ENCODE measurements around the gene DNAJC10. TPM values are rescaled to one million over a fixed set of nuclear protein-coding genes. Genes with fewer than 3 reads are reported as not detected.
"Not testable (repeated sequence)": the region's sequence is repeated elsewhere in the genome, so short reads cannot be mapped to it uniquely, and the experiment has no call there.

Gene DNAJC10
- 10 to 100 TPM; 74.7 to 78.9 TPM for total RNA-seq
- long read RNA-seq, full-length matches to known transcripts = 38 of 62 reads
- long read RNA-seq, partial matches to known transcripts = 13 of 62 reads
- long read RNA-seq, other reads (novel, unspliced or antisense) = 11 of 62 reads

- peak; percentile 95 for ATAC-seq
- DNase-seq = peak; percentile 87 to 92
- intact Hi-C loops (cut with DNase I, micrococcal nuclease) = no loop called here
Observed at GRCh38 chr2:182715892-182716649, at the start of gene DNAJC10. TSS of gene DNAJC10 (plus strand) at chr2:182716257. CDS start at chr2:182718087, 1,830 bp downstream.

GRCh38 chr2:182666674-182667314 lies 49.3 kb upstream of the DNAJC10 start:
- DNase-seq = no peak

DNA sequence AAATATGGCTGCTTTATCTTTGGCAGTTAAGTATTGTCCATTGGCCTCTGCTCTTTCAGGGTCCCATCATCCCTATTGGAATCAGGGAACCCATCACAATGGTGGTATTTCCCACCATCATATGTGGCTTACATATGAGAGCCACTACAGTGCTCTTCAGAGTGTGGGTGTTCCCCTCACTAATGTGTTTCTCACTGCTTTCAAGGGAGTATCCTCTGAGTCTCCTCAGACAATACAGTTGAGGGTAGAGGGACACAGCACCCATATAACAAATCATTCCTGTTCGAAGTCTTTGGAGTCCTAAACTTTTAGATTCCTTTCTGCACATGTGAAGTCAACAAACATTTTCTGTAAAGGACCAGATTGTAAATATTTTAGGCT lies 48.8 kb upstream of the DNAJC10 start:
- no peak for ATAC-seq
- intact Hi-C loops (cut with DNase I, micrococcal nuclease) = no loop called here
- DNase-seq = no peak

More at GRCh38 chr2:182666674-182667314, 49.3 kb upstream of the DNAJC10 start:
- intact Hi-C loops (cut with DNase I, micrococcal nuclease) = no loop called here
- ATAC-seq = no peak

- DNase-seq (no peak), ATAC-seq (peak; percentile 59)
- intact Hi-C loops (cut with DNase I, micrococcal nuclease) = no loop called here
Observed at GRCh38 chr2:182668671-182669070, 47.4 kb upstream of the DNAJC10 start.

- no peak for DNase-seq
- intact Hi-C loops (cut with DNase I, micrococcal nuclease) = no loop called here
- no peak for ATAC-seq
Observed at GRCh38 chr2:182672466-182673165, 43.4 kb upstream of the DNAJC10 start.

DNA sequence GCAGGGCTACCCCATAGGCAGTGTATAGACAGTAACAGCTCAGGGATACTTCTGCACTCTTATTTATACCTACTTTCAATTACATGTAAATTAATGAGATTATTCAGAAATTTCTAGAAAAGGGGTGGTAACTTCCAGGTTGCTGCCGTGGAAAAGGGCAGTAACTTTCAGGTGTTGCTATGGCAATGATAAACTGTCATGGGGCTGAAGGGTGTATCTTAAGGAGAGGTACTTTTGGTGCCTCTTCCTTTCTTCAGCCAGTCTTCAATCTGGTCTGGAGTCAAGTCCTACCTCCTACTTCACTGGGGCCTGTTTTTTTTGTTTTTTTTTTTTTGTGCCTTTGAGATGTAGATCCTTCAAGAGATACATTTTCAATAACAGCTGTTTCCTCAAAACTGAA lies 35.2 kb upstream of the DNAJC10 start:
- ATAC-seq = no peak
- intact Hi-C loops (cut with DNase I, micrococcal nuclease) = no loop called here

GRCh38 chr2:182682210-182682609 lies 33.8 kb upstream of the DNAJC10 start:
- ATAC-seq = no peak
- intact Hi-C loops (cut with DNase I, micrococcal nuclease) = no loop called here
- no peak for DNase-seq

More for the DNA sequence above, 35.2 kb upstream of the DNAJC10 start:
- DNase-seq = no peak

DNA sequence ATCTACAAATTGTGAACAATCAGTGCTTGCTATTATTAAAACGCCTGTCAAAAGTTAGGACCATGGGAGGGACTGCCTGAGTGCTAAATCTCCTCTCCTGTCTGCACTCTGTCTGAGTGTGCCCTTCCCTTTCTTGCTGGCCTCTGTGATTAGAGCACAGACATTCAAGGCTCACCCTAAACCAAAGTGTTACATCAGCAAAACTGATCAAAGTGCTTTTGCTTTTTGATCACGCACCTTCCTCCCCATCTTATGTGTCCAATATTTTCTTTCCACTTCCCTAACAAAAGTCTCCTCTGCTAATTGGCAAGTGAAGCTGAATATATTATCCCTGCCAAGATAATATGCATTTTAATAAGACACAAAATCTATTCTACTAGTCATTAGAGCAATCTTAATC lies 30.5 kb upstream of the DNAJC10 start:
- ATAC-seq = no peak
- no peak for DNase-seq
- intact Hi-C loops (cut with DNase I, micrococcal nuclease) = no loop called here

- intact Hi-C loops (cut with DNase I, micrococcal nuclease); DNase-seq; ATAC-seq: not testable (repeated sequence)
Observed at GRCh38 chr2:182686763-182687162, 29.3 kb upstream of the DNAJC10 start.

- intact Hi-C loops (cut with DNase I, micrococcal nuclease) = no loop called here
- ATAC-seq (no peak), DNase-seq (no peak)
Observed at GRCh38 chr2:182694189-182694588, 21.9 kb upstream of the DNAJC10 start.

DNA sequence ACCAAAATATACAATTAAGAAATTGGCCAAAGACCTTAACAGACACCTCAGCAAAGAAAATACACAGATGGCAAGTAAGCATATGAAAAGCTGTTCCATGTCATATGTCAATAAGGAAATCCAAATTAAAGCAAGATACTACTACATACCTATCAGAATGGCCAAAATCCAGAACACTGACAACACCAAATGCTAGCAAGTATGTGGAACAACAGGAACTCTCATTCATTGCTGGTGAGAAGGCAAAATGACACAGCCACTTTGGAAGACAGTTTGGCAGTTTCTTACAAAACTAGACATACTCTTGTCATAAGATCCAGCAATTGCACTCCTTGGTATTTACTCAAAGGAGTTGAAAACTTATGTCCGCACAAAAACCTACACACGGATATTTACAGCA lies 20.3 kb upstream of the DNAJC10 start:
- DNase-seq = no peak
- no peak for ATAC-seq
- intact Hi-C loops (cut with DNase I, micrococcal nuclease) = no loop called here

DNA sequence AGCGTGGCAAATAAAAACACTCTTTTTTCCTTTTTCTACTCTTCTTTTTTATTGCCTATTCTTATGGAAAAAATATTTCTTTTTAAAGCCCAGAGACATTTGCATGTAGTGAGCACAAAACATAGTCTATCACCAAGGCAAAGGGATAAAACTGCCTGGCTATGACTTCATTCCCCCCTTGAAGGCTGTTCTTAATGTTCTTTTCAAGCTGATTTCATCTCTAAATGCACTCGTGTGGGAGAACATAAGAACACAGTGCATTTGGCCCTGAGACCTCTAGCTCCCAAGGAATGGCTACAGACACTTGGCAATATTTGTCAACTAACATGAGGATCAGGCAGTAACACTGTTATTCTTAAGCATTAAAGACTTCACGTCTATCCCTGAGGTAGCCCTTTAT lies 17.4 kb upstream of the DNAJC10 start:
- DNase-seq (no peak), ATAC-seq (no peak)
- intact Hi-C loops (cut with DNase I, micrococcal nuclease) = no loop called here

- intact Hi-C loops (cut with DNase I, micrococcal nuclease) = no loop called here
- no peak for ATAC-seq
- no peak for DNase-seq
Observed at GRCh38 chr2:182705761-182706160, 10.3 kb upstream of the DNAJC10 start.

- DNase-seq (no peak), ATAC-seq (no peak)
- intact Hi-C loops (cut with DNase I, micrococcal nuclease) = no loop called here
Observed at GRCh38 chr2:182706751-182707150, 9.3 kb upstream of the DNAJC10 start.

GRCh38 chr2:182713601-182714000 lies 2.5 kb upstream of the DNAJC10 start:
- no peak for ATAC-seq
- no peak for DNase-seq
- intact Hi-C loops (cut with DNase I, micrococcal nuclease) = no loop called here

- ATAC-seq (peak; percentile 24), DNase-seq (no peak)
- intact Hi-C loops (cut with DNase I, micrococcal nuclease) = no loop called here
Observed at GRCh38 chr2:182715121-182715891, 751 bp upstream of the DNAJC10 start.

- intact Hi-C loops (cut with DNase I, micrococcal nuclease) = no loop called here
- ATAC-seq = peak; percentile 65
- DNase-seq = peak; percentile 39 to 61
Observed at GRCh38 chr2:182716650-182716979, 558 bp downstream of the DNAJC10 start.

GRCh38 chr2:182717416-182717815 lies 1.4 kb downstream of the DNAJC10 start:
- DNase-seq (no peak), ATAC-seq (peak; percentile 22)
- intact Hi-C loops (cut with DNase I, micrococcal nuclease) = no loop called here

DNA sequence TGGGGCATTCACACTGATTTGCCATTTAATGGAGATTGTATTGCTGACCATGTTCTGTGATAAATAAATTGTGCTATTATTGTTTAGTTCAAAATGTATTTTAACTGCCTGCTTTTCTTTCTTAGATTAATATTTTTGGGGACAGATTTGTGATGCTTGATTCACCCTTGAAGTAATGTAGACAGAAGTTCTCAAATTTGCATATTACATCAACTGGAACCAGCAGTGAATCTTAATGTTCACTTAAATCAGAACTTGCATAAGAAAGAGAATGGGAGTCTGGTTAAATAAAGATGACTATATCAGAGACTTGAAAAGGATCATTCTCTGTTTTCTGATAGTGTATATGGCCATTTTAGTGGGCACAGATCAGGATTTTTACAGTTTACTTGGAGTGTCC lies 1.8 kb downstream of the DNAJC10 start:
- ATAC-seq = no peak
- intact Hi-C loops (cut with DNase I, micrococcal nuclease) = no loop called here
- DNase-seq = no peak

Measured in left colon (tissue), 2 donors.